IPS-18c (cell line): Measurements from ENCODE around the gene STMN3.
"Not testable (repeated sequence)": the region's sequence is repeated elsewhere in the genome, so short reads cannot be mapped to it uniquely, and the experiment has no call there.

Experiments used
- H3K4me3 ChIP-seq: 2 replicates; pipeline ENCODE4 v1.7.0; 2013; ENCODE audit warnings: low read depth, mild to moderate bottlenecking, low read length, moderate library complexity; ENCODE audit not compliant: insufficient read depth
- H3K9me3 ChIP-seq: one replicate; pipeline ENCODE4 v1.6.1; 2013; ENCODE audit warnings: mild to moderate bottlenecking, low read length, moderate library complexity; ENCODE audit not compliant: control insufficient read depth, insufficient read depth

STMN3 gene

DNA sequence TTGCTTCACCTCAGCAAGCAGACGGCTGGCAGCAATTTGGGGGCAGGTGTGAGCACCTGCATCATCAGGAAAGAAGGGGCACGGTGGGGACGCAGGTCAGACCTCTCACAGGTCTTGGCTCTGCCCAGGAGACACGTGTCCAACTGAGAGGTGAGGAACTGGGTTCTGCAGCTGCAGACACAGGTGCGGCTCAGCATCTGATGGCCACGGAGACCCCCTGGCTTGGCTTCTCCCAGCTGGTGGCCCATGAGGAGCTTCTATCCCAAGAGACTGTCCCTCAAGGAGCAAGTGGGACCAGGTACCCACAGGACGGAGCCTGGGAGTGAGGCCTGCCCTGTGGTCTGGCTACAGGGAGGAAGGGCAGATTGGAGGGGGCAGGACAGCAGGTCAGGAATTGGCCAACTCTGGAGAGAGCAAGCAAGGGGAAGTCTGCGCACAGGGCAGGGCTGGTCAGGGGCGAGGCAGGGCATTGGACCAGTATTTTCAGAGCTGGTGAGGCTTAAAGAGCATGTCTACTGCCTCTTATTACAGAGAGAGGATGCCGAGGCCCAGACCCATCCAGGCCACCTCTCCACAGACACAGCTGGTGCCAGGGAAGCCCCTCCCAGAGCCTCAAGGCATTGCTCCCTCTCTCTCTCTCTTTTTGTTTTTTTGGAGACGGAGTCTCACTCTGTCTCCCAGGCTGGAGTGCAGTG lies 4.2 kb downstream of the STMN3 start:
- no peaks in the 10 kb centered on the region for H3K9me3 ChIP-seq
- no peak overlapping the region for H3K4me3 ChIP-seq

DNA sequence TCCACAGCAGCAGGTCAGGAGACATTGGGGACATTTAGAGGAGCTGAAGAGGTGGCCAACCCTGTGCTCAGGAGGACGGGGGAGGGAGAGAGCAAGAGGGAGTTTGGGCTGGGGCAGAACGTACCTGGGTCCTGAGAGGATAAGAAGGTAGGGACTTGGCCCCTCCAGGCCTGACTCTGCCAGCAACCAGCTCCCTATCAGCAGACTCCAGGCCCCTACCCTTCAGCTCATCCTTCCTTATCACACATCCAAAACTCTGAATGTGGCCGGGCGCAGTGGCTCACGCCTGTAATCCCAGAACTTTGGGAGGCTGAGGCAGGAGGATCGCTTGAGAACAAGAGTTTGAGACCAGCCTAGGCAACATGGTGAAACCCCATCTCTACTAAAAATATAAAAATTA lies 5.0 kb downstream of the STMN3 start:
- Histone ChIP-seq H3K4me3 (no peak overlapping the region), H3K9me3 (no peaks in the 10 kb centered on the region)

GRCh38 chr20:63645218-63645617 lies 8.0 kb downstream of the STMN3 start:
- Histone ChIP-seq H3K9me3 (no peaks in the 10 kb centered on the region), H3K4me3 (no peak overlapping the region)

DNA sequence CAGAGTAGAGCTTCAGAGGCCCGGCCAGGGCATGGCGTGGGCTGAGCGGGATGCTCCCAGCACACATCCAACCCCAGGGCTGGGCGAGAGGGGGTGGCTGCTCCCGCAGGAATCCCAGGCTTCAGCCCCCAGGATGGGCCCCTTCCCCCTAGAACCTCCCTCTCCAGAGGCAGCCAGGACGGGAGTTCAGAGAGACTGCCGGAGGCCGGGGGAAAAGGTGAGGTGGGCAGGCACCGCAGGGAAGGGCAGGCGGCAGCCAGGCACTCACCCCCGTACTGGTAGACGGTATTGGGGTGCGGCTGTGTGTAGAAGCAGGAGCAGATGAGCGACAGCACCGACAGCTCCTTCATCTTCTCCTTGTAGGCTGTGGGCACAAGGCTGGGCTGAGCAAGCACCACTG lies 9.3 kb downstream of the STMN3 start:
- no peaks in the 10 kb centered on the region for H3K9me3 ChIP-seq
- H3K4me3 ChIP-seq: no peak overlapping the region

DNA sequence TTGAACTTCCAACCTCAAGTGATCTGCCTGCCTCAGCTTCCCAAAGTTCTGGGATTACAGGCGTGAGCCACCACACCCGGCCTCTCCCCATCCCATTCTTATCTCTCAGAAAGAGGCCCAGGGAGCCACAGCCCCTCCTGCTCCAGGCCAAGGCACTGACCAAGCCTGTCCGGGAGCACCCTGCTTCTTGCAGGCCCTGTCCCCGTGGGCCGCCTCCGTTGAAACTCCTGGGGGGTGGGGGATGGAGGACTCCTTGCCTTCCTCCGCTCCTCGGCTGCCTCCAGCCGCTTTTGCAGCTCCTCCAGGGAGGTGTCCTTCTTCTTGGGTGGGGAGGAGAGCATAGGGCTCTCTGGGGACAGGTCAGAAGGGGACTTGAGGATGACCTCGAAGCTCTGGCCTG lies 9.7 kb downstream of the STMN3 start:
- H3K4me3 ChIP-seq: no peak overlapping the region

GRCh38 chr20:63642527-63643247 lies 10.5 kb downstream of the STMN3 start:
- peak overlapping the region; percentile 69 for H3K4me3 ChIP-seq
- H3K9me3 ChIP-seq: no peaks in the 10 kb centered on the region

More for the DNA sequence above, 9.7 kb downstream of the STMN3 start:
- no peaks in the 10 kb centered on the region for H3K9me3 ChIP-seq

DNA sequence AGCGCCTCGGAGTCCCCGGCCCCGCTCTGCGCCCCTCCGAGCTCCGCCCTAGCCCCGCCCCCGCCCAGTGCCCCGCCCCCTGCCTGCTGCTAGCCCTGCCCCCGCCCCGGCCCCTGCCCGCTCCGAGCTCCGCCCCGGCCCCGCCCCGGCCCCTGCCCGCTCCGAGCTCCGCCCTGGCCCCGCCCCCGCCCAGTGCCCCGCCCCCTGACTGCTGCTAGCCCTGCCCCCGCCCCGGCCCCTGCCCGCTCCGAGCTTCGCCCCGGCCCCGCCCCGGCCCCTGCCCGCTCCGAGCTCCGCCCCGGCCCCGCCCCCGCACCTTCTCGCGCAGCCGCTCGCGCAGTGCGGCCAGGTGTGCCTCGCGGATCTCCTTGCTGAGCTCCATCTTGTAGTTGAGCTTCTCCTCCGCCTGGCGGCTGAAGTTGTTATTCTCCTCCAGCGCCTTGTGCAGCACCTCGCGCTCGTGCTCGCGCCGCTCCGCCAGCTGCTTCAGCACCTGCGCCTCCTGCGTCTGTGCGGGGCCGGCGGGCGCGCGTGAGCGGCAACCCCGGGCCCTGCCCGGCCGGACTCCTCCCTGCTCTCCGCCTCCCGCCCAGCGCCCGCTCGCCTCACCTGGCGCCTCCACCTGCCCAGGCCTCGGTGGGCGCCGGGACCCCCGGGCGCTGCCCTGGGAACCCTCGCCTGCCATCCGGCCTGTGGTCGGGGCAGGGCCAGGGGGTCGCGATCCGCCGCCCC lies 11.3 kb downstream of the STMN3 start:
- peak overlapping the region; percentile 69 for H3K4me3 ChIP-seq
- no peaks in the 10 kb centered on the region for H3K9me3 ChIP-seq

DNA sequence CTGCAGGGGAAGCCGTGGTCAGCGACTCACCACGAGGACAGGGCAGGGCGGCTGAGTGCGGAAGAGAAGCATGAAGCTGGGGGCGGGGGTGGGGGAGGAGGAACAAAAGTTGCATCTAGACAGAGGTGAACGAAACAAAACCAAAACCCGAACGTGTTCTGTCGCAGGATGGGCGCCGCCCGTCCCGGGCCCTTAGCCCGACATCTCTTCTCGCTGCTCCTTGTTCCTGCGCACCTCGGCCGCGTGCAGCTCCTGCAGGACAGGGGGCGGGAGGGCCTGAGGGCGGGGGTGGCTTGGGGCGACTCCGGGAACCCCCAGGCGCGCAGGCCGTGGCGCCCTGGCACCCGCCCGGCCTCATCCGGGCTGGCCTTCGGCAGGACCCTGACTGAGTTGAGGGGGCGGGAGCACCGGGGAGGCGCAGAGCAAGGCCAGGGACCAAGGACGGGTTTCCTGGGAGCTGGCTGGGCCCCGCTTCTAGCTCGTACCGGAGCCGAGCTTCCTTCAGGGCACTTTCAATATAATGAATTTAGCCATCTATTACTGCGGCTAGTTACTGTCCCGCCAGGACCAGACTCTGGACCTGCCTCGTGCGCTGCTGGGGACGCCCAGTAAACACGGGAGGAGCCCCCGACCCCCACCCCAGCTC lies 12.0 kb downstream of the STMN3 start:
- Histone ChIP-seq H3K4me3 (peak overlapping the region; percentile 37; the same call in 1 of the 2 replicates), H3K9me3 (no peaks in the 10 kb centered on the region)

DNA sequence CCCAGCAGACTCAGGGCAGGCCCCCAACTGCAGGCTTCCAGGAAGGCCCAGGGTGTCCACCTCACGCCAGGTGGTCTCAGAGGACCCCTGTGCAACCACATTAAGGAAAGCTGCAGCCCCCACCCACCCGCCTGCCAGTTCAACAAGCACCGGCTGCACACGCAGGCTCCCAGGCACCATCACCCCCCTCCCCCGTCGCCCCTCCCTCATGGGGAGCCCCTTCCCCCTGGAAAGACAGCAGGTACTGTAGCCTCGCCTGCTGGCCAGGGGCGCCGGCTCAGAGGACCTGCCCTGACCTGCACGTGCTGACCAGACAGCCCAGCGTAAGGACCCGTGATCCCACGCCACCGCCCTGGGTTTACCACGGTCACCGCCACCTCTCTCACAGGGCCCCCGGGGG lies 12.5 kb downstream of the STMN3 start:
- H3K4me3 ChIP-seq, H3K9me3 ChIP-seq: not testable (repeated sequence)

- H3K9me3 ChIP-seq: no peaks in the 10 kb centered on the region
- H3K4me3 ChIP-seq: no peak overlapping the region
These were observed 13.1 kb downstream of the STMN3 start for GRCh38 chr20:63640086-63640485.

GRCh38 chr20:63639093-63639975 lies 13.9 kb downstream of the STMN3 start:
- no peaks in the 10 kb centered on the region for H3K9me3 ChIP-seq
- H3K4me3 ChIP-seq: no peak overlapping the region

- Histone ChIP-seq H3K9me3 (no peaks in the 10 kb centered on the region), H3K4me3 (no peak overlapping the region)
These were observed 16.2 kb downstream of the STMN3 start for GRCh38 chr20:63636752-63637628.

GRCh38 chr20:63635431-63636141 lies 17.6 kb downstream of the STMN3 start:
- Histone ChIP-seq H3K4me3 (no peak overlapping the region), H3K9me3 (no peaks in the 10 kb centered on the region)

GRCh38 chr20:63633732-63634131 lies 19.5 kb downstream of the STMN3 start:
- no peaks in the 10 kb centered on the region for H3K9me3 ChIP-seq
- H3K4me3 ChIP-seq: no peak overlapping the region

DNA sequence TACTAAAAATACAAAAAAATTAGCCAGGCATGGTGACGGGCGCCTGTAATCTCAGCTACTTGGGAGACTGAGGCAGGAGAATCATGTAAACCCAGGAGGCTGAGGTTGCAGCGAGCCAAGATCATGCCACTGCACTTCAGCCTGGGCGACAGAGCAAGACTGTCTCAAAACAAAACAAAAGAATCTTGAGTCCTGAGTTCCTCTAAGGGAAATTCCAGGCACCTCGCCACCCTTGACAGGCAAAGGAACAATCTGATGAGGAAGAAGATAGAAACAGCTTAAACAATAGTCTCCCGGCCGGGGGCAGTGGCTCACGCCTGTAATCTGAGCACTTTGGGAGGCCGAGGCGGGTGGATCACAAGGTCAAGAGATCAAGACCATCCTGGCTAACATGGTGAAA lies 21.8 kb downstream of the STMN3 start:
- H3K4me3 ChIP-seq, H3K9me3 ChIP-seq: not testable (repeated sequence)
